Panc1 (cell line): Measurements from ENCODE around the gene FAM217A. TPM values are rescaled to one million over a fixed set of nuclear protein-coding genes. Genes with fewer than 3 reads are reported as not detected.

Experiments
- ATAC-seq: fragments of 200-7000 bp; cut with Tn5 transposase; 2 replicates; pipeline ENCODE4 v1.9.1; 2020; ENCODE audit warnings: mild to moderate bottlenecking, moderate library complexity
- BruUV-seq: library from RNA; stranded (reverse); fragments of 400-500 nt; replicated peaks from 2 replicates; lab custom pipeline; 2021; lab: Mats Ljungman, UMichigan
- CTCF ChIA-PET: fragments of 300-600 bp; sonication (Branson Sonifier 250); formaldehyde crosslinking; loops from one replicate; lab custom pipeline; 2022; ENCODE audit warnings: antibody characterized with exemption; lab: Charles Lee
- POLR2A ChIA-PET: fragments of 300-600 bp; sonication (Branson Sonifier 250); formaldehyde crosslinking; loops from one replicate; lab custom pipeline; 2022; ENCODE audit warnings: antibody characterized with exemption; lab: Charles Lee
- DNase-seq: peaks from one replicate; pipeline ENCODE4 v3.0.0-alpha.2; 2010; ENCODE audit warnings: low read depth, low spot score
- H3K27ac ChIP-seq: 2 replicates; pipeline ENCODE4 v1.5.1; 2011; ENCODE audit warnings: mild to moderate bottlenecking, low read length, inconsistent platforms
- H3K27me3 ChIP-seq: fragments of 200-500 bp; sonication (Bioruptor generic); 2 replicates; pipeline ENCODE4 v1.6.0; 2014; ENCODE audit warnings: low read length, inconsistent platforms; ENCODE audit not compliant: control insufficient read depth, insufficient read depth
- H3K36me3 ChIP-seq: fragments of 200-500 bp; sonication (Bioruptor generic); 2 replicates; pipeline ENCODE4 v1.5.1; 2014; ENCODE audit warnings: inconsistent platforms, mild to moderate bottlenecking, low read length, moderate library complexity; ENCODE audit not compliant: control insufficient read depth, insufficient read depth
- H3K4me1 ChIP-seq: 2 replicates; pipeline ENCODE4 v1.5.1; 2011; ENCODE audit warnings: inconsistent platforms, mild to moderate bottlenecking, low read length, moderate library complexity; ENCODE audit not compliant: control insufficient read depth, insufficient read depth
- H3K4me3 ChIP-seq, 2 experiments: 2 replicates each; pipeline ENCODE4 v1.5.1; 2011 to 2012; ENCODE audit warnings: low read depth in 2 of 2, low read length in 2 of 2, mild to moderate bottlenecking in 2 of 2, inconsistent platforms in 1 of 2, moderate library complexity in 1 of 2
- H3K9me3 ChIP-seq: fragments of 200-500 bp; sonication (Bioruptor generic); 2 replicates; pipeline ENCODE4 v1.5.1; 2014; ENCODE audit warnings: low read depth, mild to moderate bottlenecking, inconsistent platforms, low read length, moderate library complexity; ENCODE audit not compliant: control insufficient read depth, insufficient read depth
- CTCF ChIP-seq: fragments of 450-650 bp; IDR thresholded peaks from 2 replicates; pipeline ENCODE4 v1.5.1; 2017; ENCODE audit warnings: mild to moderate bottlenecking
- POLR2AphosphoS5 ChIP-seq: IDR thresholded peaks from 2 replicates; pipeline ENCODE4 v1.6.1; 2012; ENCODE audit warnings: mild to moderate bottlenecking, low read depth, low read length, moderate library complexity
- SIN3A ChIP-seq: IDR thresholded peaks from 2 replicates; pipeline ENCODE4 v1.6.1; 2012; ENCODE audit warnings: low read depth, mild to moderate bottlenecking, low read length, moderate library complexity, borderline replicate concordance; ENCODE audit not compliant: insufficient read depth
- TCF7L2 ChIP-seq: IDR thresholded peaks from 2 replicates; pipeline ENCODE4 v1.6.1; 2011; ENCODE audit warnings: mild to moderate bottlenecking, low read depth, low read length, inconsistent platforms
- in situ Hi-C: cut with HindIII; loops from 2 replicates; pipeline ENCODE4 v1.10.0; 2016; ENCODE audit warnings: low sequenced_read_pairs, low pct_unique_long_range_greater_than_20kb
- intact Hi-C: fragments of 100-400 bp; cut with micrococcal nuclease; formaldehyde crosslinking; loops from one replicate; pipeline ENCODE4 v1.10.0; 2022; ENCODE audit not compliant: unreplicated experiment
- total RNA-seq: library from RNA; stranded (reverse); gene quantifications from one replicate; pipeline ENCODE4 v1.2.1, GENCODE V29; 2021; ENCODE audit not compliant: unreplicated experiment
- TF ChIP-seq, protein P1 (sequence below), 2 experiments: IDR thresholded peaks; 2 replicates each; pipeline ENCODE4 v1.6.1; 2011 to 2012; ENCODE audit warnings: low read depth in 2 of 2, control low read depth in 1 of 2, low read length in 1 of 2, mild to moderate bottlenecking in 1 of 2, moderate library complexity in 1 of 2; ENCODE audit not compliant: insufficient read depth in 1 of 2

FAM217A gene
- total RNA-seq, 1 experiment from 2014 or later = not detected

- ChIA-PET CTCF (no interaction called here), POLR2A (interaction anchor here (0.7 kb wide), 1 partner anchor 1935 kb away, joined by 4 read pairs; no protein-coding TSS in a partner anchor)
- no TSS peak for BruUV-seq
- in situ Hi-C loops (no loop called here), intact Hi-C loops (no loop called here)
- no peak for DNase-seq
- Histone ChIP-seq H3K27me3 (no peaks in the 10 kb centered on the region), H3K36me3 (peaks cover 23% of the 10 kb centered on the region), H3K4me3 (no peak overlapping the region), H3K9me3 (no peaks in the 10 kb centered on the region), H3K27ac (no peak overlapping the region), H3K4me1 (no peaks in the 10 kb centered on the region)
- TF ChIP-seq TCF7L2 = no peak
- TF ChIP-seq, protein P1, sequence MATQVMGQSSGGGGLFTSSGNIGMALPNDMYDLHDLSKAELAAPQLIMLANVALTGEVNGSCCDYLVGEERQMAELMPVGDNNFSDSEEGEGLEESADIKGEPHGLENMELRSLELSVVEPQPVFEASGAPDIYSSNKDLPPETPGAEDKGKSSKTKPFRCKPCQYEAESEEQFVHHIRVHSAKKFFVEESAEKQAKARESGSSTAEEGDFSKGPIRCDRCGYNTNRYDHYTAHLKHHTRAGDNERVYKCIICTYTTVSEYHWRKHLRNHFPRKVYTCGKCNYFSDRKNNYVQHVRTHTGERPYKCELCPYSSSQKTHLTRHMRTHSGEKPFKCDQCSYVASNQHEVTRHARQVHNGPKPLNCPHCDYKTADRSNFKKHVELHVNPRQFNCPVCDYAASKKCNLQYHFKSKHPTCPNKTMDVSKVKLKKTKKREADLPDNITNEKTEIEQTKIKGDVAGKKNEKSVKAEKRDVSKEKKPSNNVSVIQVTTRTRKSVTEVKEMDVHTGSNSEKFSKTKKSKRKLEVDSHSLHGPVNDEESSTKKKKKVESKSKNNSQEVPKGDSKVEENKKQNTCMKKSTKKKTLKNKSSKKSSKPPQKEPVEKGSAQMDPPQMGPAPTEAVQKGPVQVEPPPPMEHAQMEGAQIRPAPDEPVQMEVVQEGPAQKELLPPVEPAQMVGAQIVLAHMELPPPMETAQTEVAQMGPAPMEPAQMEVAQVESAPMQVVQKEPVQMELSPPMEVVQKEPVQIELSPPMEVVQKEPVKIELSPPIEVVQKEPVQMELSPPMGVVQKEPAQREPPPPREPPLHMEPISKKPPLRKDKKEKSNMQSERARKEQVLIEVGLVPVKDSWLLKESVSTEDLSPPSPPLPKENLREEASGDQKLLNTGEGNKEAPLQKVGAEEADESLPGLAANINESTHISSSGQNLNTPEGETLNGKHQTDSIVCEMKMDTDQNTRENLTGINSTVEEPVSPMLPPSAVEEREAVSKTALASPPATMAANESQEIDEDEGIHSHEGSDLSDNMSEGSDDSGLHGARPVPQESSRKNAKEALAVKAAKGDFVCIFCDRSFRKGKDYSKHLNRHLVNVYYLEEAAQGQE (IDR thresholded peaks at IDR 0.05; ENCODE audit: insufficient read depth in 1 of 2, low read depth in 2 of 2, low read length in 1 of 2) = no peak
- TF ChIP-seq CTCF = no peak
- no peak for TF ChIP-seq SIN3A
- TF ChIP-seq POLR2AphosphoS5 = no peak
- ATAC-seq = no peak
Observed at GRCh38 chr6:4067673-4068072, 11.3 kb downstream of the FAM217A start.

DNA sequence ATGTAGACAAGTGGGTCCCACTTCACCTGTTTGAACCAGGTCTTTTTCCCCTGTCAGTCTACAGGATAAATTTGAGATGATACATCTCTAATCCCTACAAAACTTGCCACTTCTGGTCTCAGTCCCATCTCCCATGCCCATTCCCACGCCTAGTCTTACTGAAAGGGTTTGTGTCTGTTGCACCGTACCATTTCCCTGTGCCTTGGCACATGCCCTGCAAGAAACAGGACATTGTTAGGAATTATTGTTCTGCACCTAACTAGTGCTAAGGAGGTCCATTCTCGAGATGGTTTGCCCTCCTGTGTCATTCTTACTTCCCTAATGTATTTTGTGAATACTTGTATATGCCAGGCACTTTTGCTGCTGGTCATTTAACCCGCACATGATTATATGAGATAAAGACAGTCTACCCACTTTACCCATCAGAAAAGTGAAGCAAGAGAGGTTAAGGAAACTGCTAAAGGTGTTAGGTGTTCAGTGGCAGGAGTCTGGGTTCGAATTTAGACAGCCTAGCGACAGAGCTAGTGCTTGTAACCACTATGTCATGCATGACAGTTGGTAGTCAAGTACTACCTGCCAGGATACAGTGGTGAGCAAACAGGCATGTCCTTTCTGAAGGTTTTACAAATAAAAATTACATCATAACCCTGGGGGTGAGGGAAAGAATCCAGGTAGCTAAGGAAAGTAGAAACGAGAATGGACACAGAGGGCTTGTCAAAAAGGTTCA is 12.7 kb downstream of the FAM217A start:
- ChIA-PET CTCF (no interaction called here), POLR2A (interaction anchor here (0.6 kb wide), 1 partner anchor 857 kb away, joined by 3 read pairs; no protein-coding TSS in a partner anchor)
- in situ Hi-C loops (no loop called here), intact Hi-C loops (no loop called here)
- Histone ChIP-seq H3K4me1 (no peaks in the 10 kb centered on the region), H3K36me3 (peaks cover 38% of the 10 kb centered on the region), H3K27me3 (no peaks in the 10 kb centered on the region), H3K27ac (no peak overlapping the region), H3K4me3 (no peak overlapping the region), H3K9me3 (no peaks in the 10 kb centered on the region)
- DNase-seq = no peak
- no peak for ATAC-seq
- BruUV-seq = no TSS peak
- 0 out of 2 replicates have a peak, but pooled peaks have one; percentile 19 for TF ChIP-seq POLR2AphosphoS5
- no peak for TF ChIP-seq SIN3A
- no peak for TF ChIP-seq CTCF
